DMS53 treated with DMSO at 0.1 percent for 48 hours (cell line): ENCODE results near the gene PTGIS.

Experiments used
- DNase-seq: peaks from one replicate; lab custom pipeline; 2025; ENCODE audit not compliant: unreplicated experiment; lab: John Stamatoyannopoulos, UW

Gene PTGIS

DNA sequence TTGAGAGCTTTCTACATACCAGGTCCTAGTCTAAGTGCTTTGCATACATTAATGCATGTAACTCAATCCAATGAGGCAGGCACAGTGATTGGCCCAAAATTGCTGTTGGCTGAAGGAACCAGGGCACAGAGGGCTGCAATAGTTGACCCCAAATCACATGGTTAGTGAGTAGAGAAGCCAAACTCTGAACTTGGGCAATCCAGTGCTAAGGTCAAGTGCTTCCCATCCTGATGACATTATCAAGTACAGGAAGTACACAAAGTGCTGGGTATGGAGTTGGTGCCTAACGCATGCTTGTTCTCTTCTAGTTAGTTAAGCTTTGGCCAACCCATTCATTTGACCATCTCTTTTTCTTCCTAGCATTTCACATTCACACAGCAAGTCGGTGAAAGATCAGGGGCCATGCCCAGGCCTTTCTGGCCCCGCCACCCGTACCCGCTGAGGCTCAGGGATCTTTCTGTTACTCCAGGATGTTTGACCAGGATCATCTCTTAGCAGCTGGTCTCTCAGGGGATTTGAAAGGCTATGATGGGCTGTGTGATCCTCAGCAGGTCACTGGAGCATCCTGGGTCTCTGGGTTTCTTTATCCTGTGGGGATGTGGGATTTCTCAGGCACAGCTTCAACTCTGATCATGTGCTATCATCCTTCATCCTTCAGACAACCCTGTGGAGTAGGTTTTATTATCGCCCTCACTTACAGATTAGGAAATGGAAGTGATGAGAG lies 92.5 kb downstream of the PTGIS start:
- no peak for DNase-seq

DNA sequence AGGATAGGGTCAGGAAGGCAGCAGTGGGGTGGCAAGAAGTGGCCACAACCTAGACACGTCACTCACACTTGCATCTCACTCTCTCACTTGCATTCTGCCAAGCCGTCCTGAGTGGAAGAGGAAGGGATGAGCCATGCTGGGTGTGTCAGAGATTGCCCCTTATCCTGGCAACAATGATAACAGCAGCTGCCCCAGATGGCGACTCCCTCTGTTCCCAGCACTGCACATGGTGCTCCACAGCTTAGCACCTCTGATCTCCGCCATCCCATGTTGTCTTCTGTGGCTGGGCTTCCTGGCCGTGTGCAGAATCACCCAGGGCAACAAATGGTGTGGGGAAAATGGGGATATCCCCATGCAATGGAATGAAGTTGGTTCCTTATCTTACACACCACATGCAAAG lies 96.5 kb downstream of the PTGIS start:
- no peak for DNase-seq

GRCh38 chr20:49470922-49471321 lies 97.0 kb downstream of the PTGIS start:
- no peak for DNase-seq

DNA sequence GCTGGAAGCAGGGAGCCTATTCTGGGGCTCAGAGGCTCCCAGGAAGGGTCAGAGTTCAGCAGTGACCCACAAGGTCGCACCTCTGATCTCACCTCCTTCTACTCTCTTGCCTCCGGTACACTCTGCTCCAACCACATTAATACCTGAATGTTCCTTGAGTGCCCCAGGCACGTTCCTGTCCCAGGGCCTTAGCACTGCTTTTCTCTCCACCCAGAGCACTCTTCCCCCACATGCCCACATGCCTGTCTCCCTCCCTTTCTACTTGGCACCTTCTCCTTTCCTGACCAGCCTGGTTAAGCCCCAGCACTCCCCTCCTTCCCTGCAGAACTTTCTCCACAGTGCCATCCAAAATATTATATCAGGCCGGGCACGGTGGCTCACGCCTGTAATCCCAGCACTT lies 98.9 kb downstream of the PTGIS start:
- no peak for DNase-seq

GRCh38 chr20:49468412-49468811 lies 99.5 kb downstream of the PTGIS start:
- no peak for DNase-seq

- DNase-seq = no peak
Measured at GRCh38 chr20:49466114-49466912, 101.6 kb downstream of the PTGIS start.

- no peak for DNase-seq
Measured at GRCh38 chr20:49464556-49464955, 103.4 kb downstream of the PTGIS start.

GRCh38 chr20:49462626-49463025 lies 105.3 kb downstream of the PTGIS start:
- DNase-seq = no peak

- no peak for DNase-seq
Measured at GRCh38 chr20:49461894-49462620, 105.9 kb downstream of the PTGIS start.

DNA sequence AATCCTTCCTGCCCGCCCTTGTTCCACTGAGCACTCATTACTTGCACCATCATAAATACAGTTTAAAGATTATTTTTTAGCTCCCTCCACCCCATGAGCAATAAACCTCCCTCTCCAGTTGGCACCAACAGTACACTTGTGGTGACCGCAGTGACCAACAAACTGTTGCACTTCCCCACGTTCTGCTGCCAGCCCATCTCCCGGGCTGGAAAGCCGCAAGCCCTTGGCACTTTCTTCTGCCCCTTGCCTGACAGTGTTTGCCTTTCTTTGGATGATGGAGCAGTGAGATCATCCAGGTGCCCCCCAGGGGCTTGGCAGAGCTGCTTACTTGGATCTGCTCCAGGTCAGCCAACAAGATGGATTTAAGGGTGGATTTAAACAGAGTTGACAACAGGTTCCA lies 107.0 kb downstream of the PTGIS start:
- DNase-seq = no peak

DNA sequence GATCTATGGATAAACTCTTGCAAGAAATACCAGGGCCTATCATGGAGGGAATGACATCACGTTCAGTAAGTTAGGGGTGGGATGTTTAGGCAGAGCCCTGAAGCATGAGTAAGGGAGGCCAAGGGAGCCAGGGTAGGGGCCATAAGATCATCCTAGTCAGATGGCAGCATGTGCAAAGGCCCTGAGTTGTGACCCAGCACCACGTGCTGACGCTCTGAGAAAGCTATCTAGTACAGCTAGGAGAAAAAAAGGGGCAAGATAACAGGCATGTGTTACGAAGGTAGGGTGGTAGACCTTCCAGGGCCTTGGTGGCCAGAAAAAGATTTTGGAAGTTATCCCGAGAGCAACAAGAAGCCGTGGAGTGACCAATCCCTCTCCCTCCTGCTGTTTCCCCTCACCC lies 107.8 kb downstream of the PTGIS start:
- DNase-seq = no peak

DNA sequence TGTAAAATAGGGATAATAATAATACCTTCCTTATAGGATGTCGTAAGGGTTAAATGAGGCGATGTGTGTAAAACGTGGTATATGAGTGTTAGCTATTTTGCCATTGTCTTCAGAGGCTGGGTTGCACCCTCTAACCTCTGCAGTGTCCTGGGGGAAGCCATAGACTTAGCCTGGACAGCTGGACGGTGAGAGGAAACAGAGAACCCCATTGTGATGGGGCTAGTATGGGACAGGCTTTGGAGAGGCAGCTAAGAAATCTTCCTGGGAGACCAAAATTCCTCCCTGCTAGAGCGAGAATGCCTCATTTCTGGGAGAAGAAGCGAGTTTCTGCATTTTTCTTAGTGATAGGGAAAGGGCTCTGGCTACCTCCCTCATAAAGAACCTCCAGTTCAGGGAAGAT lies 108.3 kb downstream of the PTGIS start:
- DNase-seq = no peak

GRCh38 chr20:49457444-49457843 lies 110.5 kb downstream of the PTGIS start:
- no peak for DNase-seq

GRCh38 chr20:49456646-49457045 lies 111.3 kb downstream of the PTGIS start:
- DNase-seq = no peak

GRCh38 chr20:49455691-49456090 lies 112.2 kb downstream of the PTGIS start:
- DNase-seq = no peak
